ENCODE data around the gene LRCOL1. TPM values are rescaled to one million over a fixed set of nuclear protein-coding genes. Genes with fewer than 3 reads are reported as not detected.

Gene LRCOL1
- total RNA-seq, 2 donors from 2014 or later, result not detected

DNA sequence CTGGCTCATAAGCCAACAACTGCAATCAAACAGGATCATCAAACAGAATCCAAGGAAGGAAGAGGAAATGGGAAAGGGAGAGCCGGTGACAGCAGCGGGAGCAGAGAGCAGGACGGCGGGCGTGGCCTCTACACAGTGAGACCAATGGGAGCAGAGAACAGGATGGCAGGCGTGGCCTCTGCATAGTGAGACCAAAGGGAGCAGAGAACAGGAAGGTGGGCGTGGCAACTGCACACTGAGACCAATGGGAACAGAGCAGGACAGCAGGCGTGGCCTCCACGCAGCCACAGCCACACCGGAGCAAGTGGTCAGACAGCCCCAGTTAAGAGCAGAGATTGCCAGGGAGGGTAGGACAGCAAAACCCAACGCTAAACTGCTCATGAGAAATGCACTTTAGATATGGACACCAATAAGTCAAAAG lies 16.4 kb downstream of the LRCOL1 start:
- peak; percentile 82 to 96 (median 91) for DNase-seq
- Histone ChIP-seq H3K27ac (no peak overlapping the region), H3K27me3 (peaks cover 0 to 10% of the 10 kb centered on the region in 2 donors), H3K4me1 (peaks cover 12% of the 10 kb centered on the region), H3K4me3 (no peak overlapping the region), H3K9me3 (no peaks in the 10 kb centered on the region), H3K36me3 (replicated peaks in 1 of 2; ENCODE audit: insufficient read depth in 1 of 2, low read depth in 2 of 2) (no peaks in the 10 kb centered on the region)
- intact Hi-C loops (cut with DNase I), result no loop called here
- TF ChIP-seq POLR2A (IDR thresholded peaks at IDR 0.05), result no peak
- TF ChIP-seq, protein P1, sequence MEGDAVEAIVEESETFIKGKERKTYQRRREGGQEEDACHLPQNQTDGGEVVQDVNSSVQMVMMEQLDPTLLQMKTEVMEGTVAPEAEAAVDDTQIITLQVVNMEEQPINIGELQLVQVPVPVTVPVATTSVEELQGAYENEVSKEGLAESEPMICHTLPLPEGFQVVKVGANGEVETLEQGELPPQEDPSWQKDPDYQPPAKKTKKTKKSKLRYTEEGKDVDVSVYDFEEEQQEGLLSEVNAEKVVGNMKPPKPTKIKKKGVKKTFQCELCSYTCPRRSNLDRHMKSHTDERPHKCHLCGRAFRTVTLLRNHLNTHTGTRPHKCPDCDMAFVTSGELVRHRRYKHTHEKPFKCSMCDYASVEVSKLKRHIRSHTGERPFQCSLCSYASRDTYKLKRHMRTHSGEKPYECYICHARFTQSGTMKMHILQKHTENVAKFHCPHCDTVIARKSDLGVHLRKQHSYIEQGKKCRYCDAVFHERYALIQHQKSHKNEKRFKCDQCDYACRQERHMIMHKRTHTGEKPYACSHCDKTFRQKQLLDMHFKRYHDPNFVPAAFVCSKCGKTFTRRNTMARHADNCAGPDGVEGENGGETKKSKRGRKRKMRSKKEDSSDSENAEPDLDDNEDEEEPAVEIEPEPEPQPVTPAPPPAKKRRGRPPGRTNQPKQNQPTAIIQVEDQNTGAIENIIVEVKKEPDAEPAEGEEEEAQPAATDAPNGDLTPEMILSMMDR (IDR thresholded peaks at IDR 0.05), result no peak
- WGBS, 2 donors, result 18 to 29% methylated on average over 11 of the region's 11 CpGs
- ATAC-seq, result peak; percentile 99

- DNase-seq (no peak), ATAC-seq (no peak)
- peaks cover 0 to 4% (median 0%) of the 10 kb centered on the region in 3 donors for H3K9me3 ChIP-seq
- H3K27me3 ChIP-seq, result peaks cover 0 to 10% of the 10 kb centered on the region in 2 donors
- intact Hi-C loops (cut with DNase I), result no loop called here
- H3K36me3 ChIP-seq (replicated peaks in 1 of 2; ENCODE audit: insufficient read depth in 1 of 2, low read depth in 2 of 2), result no peaks in the 10 kb centered on the region
- H3K27ac ChIP-seq, result no peak overlapping the region
- H3K4me1 ChIP-seq, result peaks cover 12% of the 10 kb centered on the region
- TF ChIP-seq POLR2A (IDR thresholded peaks at IDR 0.05), result no peak
- TF ChIP-seq, protein P1 (IDR thresholded peaks at IDR 0.05), result no peak
- no peak overlapping the region for H3K4me3 ChIP-seq
- 65 to 83% methylated on average over 11 to 16 of the region's 18 CpGs for WGBS, 2 donors
Observed at GRCh38 chr12:132593521-132593920, 16.9 kb downstream of the LRCOL1 start.

- WGBS, 2 donors, result 72 to 80% methylated on average over 20 to 21 of the region's 21 CpGs
- Histone ChIP-seq H3K27me3 (peaks cover 0 to 10% of the 10 kb centered on the region in 2 donors), H3K4me3 (no peak overlapping the region), H3K36me3 (replicated peaks in 1 of 2; ENCODE audit: insufficient read depth in 1 of 2, low read depth in 2 of 2) (no peaks in the 10 kb centered on the region), H3K9me3 (peaks cover 0 to 4% (median 0%) of the 10 kb centered on the region in 3 donors), H3K27ac (no peak overlapping the region), H3K4me1 (peaks cover 12% of the 10 kb centered on the region)
- no peak for DNase-seq
- no peak for ATAC-seq
- no peak for TF ChIP-seq POLR2A (IDR thresholded peaks at IDR 0.05)
- TF ChIP-seq, protein P1 (IDR thresholded peaks at IDR 0.05), result no peak
- intact Hi-C loops (cut with DNase I), result no loop called here
Observed at GRCh38 chr12:132593071-132593470, 17.3 kb downstream of the LRCOL1 start.

DNA sequence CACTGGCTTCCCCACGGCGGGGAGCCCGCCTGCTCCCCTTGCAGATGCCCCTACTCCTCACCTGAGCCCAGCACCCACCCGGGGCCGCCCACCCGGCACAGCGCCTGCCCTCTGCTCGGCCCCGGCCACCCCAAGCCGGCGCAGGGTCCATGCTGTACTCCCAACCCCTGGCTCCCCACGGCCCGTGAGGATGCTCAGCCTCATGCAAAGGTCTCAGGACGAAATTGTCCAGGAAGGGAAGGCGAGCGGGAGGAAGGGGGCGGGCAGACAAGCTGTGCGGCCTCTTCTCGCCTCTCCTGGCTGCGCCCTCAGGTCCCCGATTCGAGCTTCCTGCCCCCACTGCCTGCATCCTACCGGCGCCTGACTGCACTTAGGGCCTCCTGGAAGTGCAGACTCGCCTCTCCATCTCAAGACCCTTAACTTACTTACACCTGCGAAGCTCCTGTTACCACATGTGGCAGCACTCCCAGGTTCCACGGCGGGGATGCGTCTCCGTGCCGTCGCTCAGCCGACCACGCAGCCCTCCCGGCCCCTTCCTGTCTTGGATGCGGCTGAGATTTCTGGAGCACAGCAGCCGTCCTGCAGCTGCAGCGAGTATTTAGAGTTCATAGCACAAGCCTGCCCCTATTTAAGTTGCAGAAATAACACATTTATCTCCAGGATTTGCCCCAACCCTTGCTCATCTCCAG lies 18.0 kb downstream of the LRCOL1 start:
- H3K4me3 ChIP-seq, result no peak overlapping the region
- peaks cover 0 to 7% of the 10 kb centered on the region in 2 donors for H3K27me3 ChIP-seq
- no peaks in the 10 kb centered on the region for H3K36me3 ChIP-seq (replicated peaks in 1 of 2; ENCODE audit: insufficient read depth in 1 of 2, low read depth in 2 of 2)
- 85 to 86% methylated on average over 21 to 38 of the region's 38 CpGs for WGBS, 2 donors
- intact Hi-C loops (cut with DNase I), result no loop called here
- ATAC-seq (no peak), DNase-seq (no peak)
- H3K27ac ChIP-seq, result no peak overlapping the region
- H3K9me3 ChIP-seq, result peaks cover 0 to 4% (median 0%) of the 10 kb centered on the region in 3 donors
- H3K4me1 ChIP-seq, result peaks cover 7% of the 10 kb centered on the region
- TF ChIP-seq, protein P1 (IDR thresholded peaks at IDR 0.05), result no peak
- no peak for TF ChIP-seq POLR2A (IDR thresholded peaks at IDR 0.05)
